Stimulated activated CD4-positive, alpha-beta T cell treated with anti-CD3 and anti-CD28 coated beads, Interleukin-4, amount 100 ng/mL, for 4 hours (primary cell): ENCODE measurements around the gene PADI3.

Experiments
- DNase-seq, 2 experiments: peaks; one replicate each; pipeline ENCODE4 v3.0.0-alpha.2; 2020

PADI3 gene

DNA sequence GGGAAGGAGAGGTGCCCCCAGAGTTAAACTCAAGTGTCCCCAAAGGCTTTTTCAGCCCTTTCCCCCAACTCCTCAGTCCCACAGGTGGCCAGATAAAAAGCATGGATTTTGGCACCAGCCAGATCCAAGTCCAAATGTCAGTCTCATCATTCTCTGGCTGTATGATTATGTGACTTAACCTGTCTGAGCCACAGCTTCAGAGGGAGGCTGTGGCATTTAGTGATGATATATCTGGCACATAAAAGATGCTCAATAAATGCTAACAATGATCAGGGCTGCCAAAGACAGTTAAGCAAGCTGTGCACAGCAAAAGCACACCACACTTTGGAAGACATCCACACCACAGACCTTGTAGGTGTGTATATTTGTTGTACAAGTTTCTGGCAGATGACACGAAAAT is 5.6 kb upstream of the PADI3 start:
- DNase-seq, result no peak

DNA sequence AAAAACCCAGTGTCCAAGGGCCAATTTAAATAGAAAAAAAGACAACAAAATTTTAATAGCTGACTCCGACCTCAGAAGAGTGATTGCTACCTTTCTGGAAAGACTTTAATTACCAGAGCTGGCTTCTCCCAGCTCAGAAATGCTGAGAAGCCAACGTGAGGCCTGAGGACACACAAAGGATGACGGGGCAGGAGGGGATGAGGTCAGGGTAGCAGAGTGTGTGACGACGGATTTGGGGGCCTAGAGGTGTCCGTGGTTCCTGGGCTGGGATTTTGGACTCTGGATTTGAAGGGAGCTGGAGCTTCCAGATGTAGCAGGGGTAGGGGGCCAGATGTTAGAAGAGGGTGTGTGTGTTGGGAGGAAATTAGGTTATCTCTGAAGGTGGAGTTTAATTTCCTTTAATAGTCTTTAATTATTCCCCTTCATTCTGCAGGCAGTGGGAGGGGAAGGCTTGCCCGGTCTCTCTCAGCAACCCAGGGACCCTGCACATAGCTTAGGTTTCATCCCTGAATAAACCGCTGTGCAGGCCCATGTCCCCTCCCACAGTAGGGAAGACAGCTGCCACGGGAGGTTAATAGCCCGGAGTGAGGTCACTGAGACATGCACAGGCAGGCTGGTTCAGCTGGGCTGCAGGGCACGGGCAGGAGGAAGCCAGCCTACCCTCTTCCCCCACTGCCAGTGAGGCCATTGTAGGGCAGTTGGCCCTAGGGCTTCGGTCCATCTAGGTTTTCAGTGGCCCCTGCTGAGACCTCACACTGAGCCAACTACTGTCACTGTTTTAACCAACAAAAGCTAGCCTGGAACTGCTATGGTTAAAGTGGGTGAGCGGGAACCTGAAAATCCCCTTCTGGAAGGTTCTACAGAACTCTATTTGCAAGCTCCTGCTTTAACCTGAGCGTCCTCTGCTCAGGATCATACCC is 3.8 kb upstream of the PADI3 start:
- no peak for DNase-seq

DNA sequence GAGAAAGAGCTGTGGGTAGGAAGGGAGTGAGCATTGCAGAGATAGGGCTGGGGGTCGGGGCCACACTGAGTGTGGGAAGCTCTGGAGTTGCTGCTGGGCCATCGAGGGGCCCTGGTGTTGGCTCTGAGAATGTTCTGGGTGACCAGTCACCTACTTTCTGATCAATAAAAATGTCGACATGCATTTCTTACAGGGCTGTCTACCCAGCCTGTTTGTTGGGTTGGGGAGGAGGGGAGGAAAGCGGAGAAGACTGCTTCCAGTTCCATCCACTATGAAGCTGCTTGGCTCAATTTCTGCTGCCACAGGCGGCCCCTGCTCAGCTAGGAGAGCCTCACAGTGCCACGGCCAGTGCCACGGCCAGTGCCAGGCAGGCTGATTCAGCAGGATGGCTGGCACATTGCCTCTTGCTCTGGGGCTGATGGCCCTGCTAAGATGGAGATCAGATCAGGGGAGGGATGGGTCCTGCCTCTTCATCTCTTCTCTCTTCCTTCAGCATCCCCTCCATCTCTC is 3.0 kb upstream of the PADI3 start:
- DNase-seq, result no peak

DNA sequence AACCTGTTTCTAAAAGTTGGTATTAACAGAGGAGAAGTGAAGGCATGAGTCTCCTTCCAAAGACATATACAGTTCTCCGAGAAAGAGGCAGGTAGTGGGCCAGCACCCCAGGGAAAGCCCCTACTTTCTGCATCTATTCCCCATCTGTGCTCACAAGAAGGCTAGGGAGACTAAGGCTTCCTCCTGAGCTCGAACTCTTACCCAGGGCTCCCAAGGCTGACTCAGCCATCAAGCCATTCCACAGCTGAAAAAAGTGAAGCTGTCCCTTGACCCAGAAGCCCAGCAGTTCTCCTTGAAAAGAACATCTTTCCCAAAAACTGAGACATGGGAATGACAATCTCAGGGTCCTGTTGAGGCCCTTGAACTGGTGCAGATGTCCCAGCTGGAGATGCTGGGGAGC is 1.9 kb upstream of the PADI3 start:
- DNase-seq, result no peak

DNA sequence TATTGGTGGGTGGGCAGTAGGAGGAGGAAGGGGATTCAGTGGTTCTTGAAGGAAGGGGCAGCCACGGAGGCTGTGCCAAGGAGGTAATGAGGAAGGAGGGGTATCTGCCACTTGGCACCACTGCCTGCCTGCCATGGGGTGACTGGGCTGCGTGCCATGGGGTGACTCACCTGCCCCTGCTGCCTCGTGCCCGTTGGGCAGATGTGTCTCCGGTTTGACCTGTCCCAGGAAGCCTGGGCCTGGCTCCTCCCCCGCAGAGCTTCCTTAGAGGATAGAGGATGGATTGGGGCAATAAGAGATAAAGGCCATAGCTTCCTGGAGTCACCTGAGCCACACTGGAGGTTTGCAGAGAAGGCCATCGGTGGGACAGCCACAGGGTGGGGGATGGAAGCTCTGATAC is 1.7 kb downstream of the PADI3 start:
- DNase-seq, result no peak

DNA sequence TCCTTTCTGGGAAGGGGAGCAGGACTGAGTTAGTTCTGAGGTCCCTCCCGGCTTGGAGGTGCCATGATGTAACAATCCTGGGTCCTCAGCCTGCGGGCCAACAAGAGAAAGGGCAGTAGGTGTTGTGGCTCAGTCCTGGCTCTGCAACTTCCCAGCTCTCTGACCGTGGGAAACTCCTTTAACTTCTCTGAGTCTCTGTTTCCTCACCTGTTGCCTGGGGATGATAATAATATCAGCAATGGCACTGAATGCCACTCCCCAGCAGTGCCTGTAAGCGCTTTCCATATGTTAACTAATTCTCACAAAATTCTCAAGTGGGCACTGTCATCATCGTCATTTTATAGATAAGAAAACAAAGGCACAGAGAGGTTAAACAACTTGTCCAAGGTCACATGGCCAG is 2.3 kb downstream of the PADI3 start:
- DNase-seq, result no peak

GRCh38 chr1:17251701-17252376 is 2.9 kb downstream of the PADI3 start:
- no peak for DNase-seq

- no peak for DNase-seq
Observed at GRCh38 chr1:17255336-17255735, 6.4 kb downstream of the PADI3 start.

- DNase-seq, result no peak
Observed at GRCh38 chr1:17258116-17258757, 9.3 kb downstream of the PADI3 start.

DNA sequence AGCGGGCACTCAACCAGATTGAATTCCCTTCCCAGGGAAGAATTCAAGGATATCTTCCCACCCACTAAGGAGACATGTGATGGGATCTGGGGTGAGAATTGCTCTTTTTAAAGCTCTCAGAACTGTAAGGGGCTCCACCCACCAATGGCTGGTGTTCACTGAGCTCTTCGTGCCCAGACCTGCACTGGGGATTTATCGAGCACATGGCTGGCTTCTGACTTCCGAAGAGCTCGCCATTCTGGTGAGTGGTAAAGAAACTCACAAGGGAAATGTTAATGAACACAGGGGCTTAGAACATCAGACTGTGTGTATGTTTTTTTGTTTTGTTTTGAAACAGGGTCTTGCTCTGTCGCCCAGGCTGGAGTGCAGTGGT is 9.8 kb downstream of the PADI3 start:
- no peak for DNase-seq

DNA sequence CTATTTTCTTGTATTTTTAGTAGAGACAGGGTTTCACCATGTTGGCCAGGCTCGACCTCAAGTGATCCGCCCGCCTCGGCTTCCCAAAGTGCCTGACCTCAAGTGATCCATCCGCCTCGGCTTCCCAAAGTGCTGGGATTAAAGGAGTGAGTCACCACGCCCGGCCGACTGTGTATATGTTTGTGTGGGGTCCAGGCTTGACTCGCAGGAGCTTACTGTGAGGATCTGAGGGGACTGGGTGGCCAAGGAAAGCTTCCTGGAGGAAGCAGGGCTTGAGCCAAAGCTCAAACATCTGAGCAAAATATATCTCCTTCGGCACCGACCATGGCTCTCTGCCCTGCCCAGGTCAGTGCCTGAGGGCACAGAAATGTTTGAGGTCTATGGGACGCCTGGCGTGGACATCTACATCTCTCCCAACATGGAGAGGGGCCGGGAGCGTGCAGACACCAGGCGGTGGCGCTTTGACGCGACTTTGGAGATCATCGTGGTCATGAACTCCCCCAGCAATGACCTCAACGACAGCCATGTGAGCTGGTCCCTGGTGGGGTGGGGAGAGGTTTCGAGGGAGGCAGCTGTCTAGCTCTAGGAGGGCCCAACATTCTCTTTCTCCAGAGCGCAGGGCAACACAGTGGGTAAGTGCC is 10.5 kb downstream of the PADI3 start:
- no peak for DNase-seq

GRCh38 chr1:17260264-17260663 is 11.4 kb downstream of the PADI3 start:
- DNase-seq, result no peak

DNA sequence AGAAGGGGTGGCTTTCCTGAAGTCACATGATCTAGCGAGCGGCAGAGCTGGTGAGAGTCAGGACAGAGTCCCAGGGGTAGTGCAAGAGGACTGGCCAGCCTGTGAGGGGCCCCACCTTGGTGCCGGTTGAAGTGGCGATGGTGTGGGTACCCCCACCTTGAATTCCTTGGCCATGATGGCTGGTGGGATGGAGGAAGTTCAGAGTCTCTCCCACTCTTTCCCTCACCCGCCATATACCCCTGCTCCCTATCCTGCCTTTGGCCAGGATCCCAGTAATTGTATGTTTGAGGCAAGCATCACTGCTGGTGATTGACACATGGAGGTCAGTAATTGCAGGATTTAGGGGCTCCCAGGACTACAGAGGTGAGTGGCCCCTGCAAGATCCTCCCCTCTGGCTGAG is 11.8 kb downstream of the PADI3 start:
- no peak for DNase-seq

DNA sequence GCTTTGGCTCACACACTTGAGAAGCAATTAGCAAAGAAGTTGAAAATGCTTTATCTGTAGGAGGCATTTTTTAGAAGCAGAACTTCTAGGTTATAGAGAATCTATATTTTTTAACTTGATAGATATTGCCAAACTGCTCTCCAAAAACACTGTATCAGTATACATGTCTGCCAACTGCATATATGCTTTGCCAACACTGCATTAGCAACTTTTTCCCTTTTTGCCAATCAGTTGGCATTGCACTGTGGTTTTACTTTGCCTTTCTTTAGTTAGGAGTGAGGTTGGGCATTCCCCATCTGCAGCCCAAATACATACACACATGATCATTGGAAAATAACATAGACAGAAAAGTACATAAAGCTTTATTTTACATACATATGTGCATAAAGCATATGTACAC is 15.0 kb downstream of the PADI3 start:
- no peak for DNase-seq

GRCh38 chr1:17264470-17264869 is 15.6 kb downstream of the PADI3 start:
- DNase-seq, result no peak

DNA sequence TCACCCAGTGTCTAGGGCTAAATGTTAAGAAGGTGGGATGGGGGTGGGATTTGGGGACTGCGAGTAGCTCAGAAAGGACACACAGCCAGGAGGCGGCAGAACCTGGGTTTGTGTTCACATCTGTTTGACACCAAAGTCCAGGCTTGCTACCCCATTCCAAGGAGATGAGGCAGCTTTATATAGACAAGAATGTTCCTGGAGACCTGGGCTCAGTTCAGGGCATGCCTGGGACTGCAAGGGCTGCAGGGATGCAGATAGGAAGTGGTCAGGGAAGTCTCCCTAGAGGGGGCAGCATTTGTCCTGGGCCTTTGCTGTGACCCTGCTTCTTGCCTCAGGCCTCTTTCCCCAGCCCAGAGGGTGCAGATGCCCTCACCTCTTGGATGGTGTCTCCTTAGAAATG is 16.3 kb downstream of the PADI3 start:
- no peak for DNase-seq

DNA sequence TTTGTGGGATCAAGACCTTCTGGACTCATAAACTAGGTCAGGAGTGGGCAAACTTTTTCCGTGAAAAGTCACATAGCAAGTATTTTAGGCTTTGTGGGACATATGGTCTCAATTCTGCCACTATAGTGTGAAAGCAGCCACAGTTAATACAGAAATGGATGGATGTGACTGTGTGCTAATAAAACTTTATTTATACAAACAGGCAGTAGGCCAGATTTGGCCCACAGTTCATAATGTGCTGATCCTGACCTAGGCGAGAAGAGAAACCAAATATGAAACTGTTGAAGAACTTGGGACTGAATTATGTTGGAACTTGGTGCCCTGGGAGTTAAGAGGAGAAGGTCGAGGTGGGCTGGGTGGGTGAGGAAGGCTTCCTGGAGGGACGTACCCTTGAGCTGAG is 17.1 kb downstream of the PADI3 start:
- no peak for DNase-seq

DNA sequence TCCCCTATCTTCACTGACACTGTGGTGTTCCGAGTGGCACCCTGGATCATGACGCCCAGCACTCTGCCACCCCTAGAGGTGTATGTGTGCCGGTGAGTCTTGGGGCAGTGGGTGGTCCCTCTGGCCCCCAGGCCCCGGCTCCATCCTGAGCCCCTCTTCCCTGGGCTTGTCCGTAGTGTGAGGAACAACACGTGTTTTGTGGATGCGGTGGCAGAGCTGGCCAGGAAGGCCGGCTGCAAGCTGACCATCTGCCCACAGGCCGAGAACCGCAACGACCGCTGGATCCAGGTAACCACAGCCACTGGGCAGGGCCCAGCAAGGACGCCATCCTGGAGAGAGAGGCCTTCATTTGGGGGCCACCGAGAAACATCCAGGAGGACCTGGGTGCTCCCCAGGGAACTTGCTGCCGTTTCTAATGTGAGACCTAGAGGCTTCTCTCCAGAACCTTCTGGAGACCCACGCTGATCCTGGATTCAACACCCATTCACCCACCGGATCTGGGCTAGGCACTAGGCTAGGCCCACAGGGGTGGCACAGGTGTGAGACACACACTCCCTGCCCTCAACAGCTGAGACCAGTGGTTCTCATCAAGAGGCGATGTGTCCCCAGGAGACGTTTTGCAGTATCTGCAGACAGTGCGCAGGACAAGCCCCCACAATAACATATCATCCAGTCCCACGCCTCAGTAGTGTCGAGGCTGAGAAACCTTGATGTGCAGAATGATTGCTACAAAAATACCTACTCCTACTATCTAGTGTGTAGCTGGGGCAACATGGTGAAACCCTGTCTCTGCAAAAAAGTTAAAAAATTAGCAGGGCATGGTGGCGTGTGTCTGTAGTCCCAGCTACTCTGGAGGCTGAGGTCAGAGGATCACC is 22.2 kb downstream of the PADI3 start:
- DNase-seq, result no peak

DNA sequence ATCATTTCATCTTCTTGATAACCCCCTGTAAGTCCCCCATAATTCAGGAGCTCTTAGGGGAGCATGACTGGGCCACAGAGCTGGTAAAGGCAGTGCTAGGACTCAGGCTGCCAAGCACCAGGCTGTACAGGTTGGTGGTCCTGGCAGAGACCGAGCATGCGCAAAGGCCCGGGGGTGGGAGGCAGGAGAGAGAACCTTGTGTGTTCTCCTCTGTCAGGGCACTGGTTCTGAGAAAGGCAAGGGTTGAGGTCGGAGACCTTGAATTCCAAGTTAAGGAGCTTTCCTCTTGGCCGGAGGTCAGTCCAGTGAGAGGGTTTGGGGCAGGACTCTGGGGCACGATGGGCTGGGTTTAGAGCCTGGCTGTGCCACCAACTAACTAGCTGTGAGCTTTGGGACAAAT is 23.2 kb downstream of the PADI3 start:
- no peak for DNase-seq

- no peak for DNase-seq
Observed at GRCh38 chr1:17272646-17273045, 23.7 kb downstream of the PADI3 start.

DNA sequence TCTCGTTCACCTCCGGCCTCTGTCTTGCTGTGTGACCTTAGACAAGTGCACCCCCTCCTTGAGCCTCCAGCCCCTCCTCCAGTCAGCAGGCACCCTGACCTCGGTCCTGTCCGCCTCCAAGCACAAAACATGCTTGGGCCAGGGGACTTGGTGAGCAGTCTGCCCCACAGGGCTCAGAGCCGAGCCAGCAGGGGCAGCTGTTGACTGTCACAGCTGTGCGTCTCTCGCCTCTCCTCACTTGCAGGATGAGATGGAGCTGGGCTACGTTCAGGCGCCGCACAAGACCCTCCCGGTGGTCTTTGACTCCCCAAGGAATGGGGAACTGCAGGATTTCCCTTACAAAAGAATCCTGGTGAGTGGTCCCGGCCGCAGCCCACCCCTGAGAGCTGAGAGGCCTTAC is 24.2 kb downstream of the PADI3 start:
- DNase-seq, result no peak
